ENCODE measurements around the gene ZC3H12D.

Gene ZC3H12D

GRCh38 chr6:149414821-149415220 is 70.0 kb downstream of the ZC3H12D start:
- no peak for TF ChIP-seq CTCF (conservative IDR thresholded peaks at IDR 0.05; ENCODE audit: low read depth, low read length)
- H3K4me3 ChIP-seq (ENCODE audit: low read length): no peak overlapping the region
- no peak for DNase-seq (ENCODE audit: low read depth)

- DNase-seq (ENCODE audit: low read depth): no peak
- no peak for TF ChIP-seq CTCF (conservative IDR thresholded peaks at IDR 0.05; ENCODE audit: low read depth, low read length)
- H3K4me3 ChIP-seq (ENCODE audit: low read length): no peak overlapping the region
Observed at GRCh38 chr6:149414009-149414408, 70.8 kb downstream of the ZC3H12D start.

- H3K4me3 ChIP-seq (ENCODE audit: low read length): no peak overlapping the region
- TF ChIP-seq CTCF (conservative IDR thresholded peaks at IDR 0.05; ENCODE audit: low read depth, low read length): no peak
- no peak for DNase-seq (ENCODE audit: low read depth)
Observed at GRCh38 chr6:149410557-149410956, 74.3 kb downstream of the ZC3H12D start.

- TF ChIP-seq CTCF (conservative IDR thresholded peaks at IDR 0.05; ENCODE audit: low read depth, low read length): no peak
- no peak for DNase-seq (ENCODE audit: low read depth)
- no peak overlapping the region for H3K4me3 ChIP-seq (ENCODE audit: low read length)
Observed at GRCh38 chr6:149409617-149410016, 75.2 kb downstream of the ZC3H12D start.

- no peak for TF ChIP-seq CTCF (conservative IDR thresholded peaks at IDR 0.05; ENCODE audit: low read depth, low read length)
- H3K4me3 ChIP-seq (ENCODE audit: low read length): no peak overlapping the region
- DNase-seq (ENCODE audit: low read depth): no peak
Observed at GRCh38 chr6:149405823-149406765, 78.7 kb downstream of the ZC3H12D start.

GRCh38 chr6:149403534-149403933 is 81.3 kb downstream of the ZC3H12D start:
- DNase-seq (ENCODE audit: low read depth): no peak
- no peak overlapping the region for H3K4me3 ChIP-seq (ENCODE audit: low read length)
- no peak for TF ChIP-seq CTCF (conservative IDR thresholded peaks at IDR 0.05; ENCODE audit: low read depth, low read length)

GRCh38 chr6:149400050-149400449 is 84.8 kb downstream of the ZC3H12D start, which contains the start of gene SUMO4:
Gene SUMO4 (plus strand): TSS chr6:149400262. CDS start chr6:149400392, 130 bp downstream.
- no peak within 1 kb of the TSS for H3K4me3 ChIP-seq (ENCODE audit: low read length)
- DNase-seq (ENCODE audit: low read depth): no peak
- TF ChIP-seq CTCF (conservative IDR thresholded peaks at IDR 0.05; ENCODE audit: low read depth, low read length): no peak

Data from retinal pigment epithelial cell (primary cell).